Measurements from ENCODE around the gene B3GALT6.

Gene B3GALT6

DNA sequence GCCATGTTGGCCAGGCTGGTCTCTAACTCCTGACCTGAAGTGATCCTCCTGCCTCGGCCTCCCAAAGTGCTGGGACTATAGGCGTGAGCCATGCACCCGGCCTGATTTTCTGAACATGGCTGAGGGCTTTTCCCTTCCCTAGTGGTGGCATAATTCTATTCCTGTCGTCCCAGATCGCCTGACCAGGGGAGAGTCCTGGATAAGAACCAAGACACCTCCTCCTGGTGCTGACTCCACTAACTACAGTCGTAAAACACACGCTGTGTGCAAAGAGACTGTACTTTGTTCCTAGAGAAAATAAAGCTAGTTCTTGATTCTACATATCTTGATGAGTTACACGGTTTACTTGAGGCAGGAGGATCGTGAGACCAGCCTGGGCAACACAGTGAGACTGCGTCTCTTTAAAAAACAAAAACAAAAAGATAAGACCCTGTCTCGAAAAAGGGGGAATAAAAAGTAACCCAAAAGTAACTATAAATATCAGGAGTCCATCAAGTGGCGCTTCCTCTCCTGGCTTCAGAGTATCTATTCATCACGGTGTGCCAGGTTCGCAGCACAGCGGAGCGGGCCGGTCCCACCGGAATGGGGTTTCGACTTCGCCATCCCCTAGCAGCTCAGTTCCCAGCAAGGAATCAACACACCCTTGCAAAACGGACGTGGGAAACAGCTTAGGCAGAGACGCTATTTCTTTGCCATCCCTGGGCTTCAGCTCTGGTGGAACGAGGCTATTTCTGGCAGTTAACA, 1.2 kb upstream of the B3GALT6 start:
- DNase-seq, result no peak

DNA sequence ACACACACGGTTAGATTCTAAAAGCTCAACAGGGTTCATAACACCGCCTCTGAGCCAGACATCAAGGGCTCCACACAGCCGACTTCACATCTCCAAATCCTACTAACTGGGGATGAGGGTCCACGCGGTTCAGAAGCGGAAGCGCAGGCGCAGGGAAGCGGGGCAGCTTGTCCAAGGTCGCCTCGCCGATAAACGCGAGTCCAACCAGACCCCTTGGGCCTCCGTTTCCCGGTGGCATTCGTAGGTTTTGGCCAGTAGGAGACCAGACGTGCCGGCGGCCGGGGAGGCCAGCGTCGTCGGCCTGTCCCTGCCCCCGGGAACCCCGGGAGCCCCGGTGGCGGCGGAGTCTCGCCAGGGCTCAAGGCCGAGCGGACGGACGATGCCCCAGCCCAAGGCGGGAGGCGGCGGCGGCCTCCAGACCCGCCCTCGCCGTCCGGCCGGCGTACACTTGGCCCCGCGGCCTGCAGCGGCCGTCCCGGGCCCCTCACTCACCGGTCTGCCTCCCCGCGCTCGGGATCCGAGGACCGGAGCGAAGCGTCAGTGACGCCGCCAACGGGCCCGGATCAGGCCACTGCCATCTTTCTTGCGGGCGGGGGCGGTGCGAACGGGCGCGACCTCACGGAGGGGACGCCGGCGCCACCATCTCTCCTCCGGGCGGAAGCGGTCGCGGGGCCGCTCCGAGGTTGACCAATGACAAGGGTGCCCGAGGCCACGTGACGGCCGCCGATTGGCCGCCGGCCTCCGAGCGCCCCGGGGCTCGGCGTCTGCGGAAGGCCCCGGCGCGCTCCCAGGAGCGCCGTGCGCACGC, 433 bp upstream of the B3GALT6 start, which contains the start of gene SDF4:
SDF4 (minus strand) TSS at position 602 of the 808 bp plus-strand sequence. CDS start 3,229 bp downstream, outside the sequence.
- peak in 55 of 56 donors; percentile 66 to 97 (median 92) for DNase-seq

DNA sequence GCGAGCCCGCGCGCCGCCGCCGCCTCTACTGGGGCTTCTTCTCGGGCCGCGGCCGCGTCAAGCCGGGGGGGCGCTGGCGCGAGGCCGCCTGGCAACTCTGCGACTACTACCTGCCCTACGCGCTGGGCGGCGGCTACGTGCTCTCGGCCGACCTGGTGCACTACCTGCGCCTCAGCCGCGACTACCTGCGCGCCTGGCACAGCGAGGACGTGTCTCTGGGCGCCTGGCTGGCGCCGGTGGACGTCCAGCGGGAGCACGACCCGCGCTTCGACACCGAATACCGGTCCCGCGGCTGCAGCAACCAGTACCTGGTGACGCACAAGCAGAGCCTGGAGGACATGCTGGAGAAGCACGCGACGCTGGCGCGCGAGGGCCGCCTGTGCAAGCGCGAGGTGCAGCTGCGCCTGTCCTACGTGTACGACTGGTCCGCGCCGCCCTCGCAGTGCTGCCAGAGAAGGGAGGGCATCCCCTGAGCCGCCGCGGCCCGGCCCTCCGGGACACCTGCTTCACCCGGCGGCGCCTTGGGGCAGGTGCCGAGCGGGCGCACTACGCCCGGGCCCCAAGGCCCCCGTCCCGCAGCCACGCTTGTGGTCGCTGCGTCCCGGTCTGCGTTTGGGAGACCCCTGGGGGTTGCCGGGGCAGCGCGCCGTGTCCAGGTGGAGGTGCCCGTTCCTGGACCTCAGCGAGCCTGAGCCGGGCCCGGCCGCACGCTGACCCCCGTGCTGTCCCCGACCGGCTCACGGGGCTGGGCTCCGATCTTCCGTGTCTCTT, 944 bp downstream of the B3GALT6 start:
- peak in 1 of 56 donors; percentile 47 for DNase-seq

DNA sequence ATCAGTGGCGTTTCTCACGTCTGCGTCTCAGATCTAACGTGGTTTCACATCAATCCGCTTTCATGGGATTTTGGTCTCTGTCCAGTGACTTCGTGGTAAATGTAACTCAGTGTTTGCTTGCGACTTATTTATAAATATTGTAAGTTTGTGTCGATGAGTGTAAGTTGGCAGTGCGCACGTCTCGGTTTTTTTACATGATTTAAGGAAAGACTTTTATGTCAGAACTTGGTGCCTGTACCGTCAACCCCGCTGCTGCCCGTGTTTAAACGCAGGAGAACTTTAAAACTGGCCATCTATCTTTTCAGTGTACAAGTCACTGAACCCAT, 1.5 kb downstream of the B3GALT6 start:
- DNase-seq, result no peak

DNA sequence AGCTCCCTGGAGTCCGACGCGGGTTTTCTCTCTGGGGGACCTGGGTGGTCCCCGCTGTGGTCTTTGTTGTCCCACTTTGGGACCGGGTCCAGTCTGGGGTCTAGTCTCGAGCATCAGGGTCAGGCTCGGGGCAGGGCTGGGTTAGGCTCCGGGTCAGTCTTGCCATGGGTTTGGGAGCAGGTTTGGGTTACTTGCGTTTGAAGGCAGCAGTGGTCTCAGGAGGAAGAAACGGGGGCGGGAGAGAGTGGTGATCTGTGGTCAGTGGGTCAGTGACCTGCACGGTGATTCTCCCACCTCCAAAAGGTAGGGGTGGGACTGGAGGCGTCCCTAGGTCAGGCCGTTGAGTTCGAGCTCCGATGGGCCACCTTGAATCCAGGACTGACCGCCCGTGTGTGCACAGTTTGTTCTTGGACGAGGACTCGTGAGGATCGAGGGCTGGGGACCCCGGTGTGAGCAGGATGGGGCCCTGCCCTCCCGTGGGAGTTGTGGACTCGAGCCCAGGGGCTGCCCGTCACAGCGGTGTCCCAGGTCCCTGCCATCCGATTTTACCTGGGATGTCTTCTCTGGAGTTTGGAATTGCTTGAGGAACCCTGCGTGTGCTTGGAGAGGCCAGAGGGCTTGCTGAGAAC, 2.3 kb downstream of the B3GALT6 start:
- DNase-seq, result no peak

DNA sequence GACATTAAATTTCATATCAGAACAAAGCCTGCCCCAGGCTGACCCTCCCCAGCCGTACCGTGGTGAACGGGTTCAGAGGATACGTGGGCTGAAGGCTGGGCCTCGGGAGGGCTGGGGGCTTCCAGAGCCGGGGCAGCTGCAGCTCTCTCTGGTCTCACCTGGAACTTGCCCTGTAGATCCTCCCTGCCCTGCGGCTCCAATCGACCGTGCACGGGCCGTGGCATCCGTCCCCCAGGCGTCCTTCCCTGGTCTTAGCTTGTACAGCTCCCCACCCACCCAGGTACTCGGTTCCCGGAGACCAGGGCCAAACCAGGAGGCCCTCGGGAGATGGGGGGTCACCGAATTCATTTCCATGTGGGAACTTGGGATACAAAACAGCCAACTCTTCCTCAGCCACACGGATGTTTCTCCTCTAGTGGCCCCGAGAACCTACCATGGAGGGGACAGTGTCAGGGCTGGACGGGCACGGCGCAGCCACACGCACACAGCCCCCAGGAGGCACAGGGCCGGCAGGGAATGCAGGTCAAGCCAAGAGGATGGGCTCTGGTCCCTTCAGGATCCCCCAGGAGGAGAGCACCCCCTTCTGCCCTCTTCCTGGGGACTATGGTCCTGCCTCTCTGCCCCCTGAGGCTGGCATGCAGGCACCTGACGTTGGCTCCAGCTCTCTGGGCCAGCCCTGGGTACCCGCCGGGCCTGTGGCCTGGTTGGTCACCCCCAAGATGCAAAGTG, 3.1 kb downstream of the B3GALT6 start:
- DNase-seq, result no peak

DNA sequence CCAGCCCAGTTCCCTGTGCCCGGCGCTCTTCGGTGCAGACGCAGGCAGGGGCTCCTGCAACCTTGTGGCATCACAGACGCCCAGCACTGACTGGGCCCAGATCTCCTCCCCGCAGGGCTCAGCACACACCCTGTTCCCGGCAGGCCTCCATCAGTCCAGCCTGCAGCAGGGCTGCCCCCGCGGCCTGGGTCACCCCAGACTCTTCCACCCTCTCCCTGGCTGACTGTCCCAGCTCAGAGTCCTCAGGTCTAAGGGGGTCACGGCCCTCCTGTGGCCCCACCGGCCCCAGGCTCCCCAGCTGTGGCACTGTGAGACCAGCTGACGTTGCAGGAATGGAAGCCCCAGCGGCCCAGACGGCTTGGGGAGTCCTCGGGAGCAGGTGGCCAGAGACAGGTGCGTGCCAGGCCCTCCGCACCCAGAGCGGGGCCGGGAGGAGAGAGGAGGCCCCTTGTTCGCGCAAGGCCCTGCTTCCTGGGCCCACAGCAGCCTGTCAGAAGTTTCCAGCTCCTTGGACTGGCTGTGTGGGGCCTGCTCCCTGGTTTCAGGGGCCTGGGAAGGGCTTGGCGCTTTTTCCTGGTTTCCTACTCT, 4.2 kb downstream of the B3GALT6 start:
- DNase-seq, result no peak

DNA sequence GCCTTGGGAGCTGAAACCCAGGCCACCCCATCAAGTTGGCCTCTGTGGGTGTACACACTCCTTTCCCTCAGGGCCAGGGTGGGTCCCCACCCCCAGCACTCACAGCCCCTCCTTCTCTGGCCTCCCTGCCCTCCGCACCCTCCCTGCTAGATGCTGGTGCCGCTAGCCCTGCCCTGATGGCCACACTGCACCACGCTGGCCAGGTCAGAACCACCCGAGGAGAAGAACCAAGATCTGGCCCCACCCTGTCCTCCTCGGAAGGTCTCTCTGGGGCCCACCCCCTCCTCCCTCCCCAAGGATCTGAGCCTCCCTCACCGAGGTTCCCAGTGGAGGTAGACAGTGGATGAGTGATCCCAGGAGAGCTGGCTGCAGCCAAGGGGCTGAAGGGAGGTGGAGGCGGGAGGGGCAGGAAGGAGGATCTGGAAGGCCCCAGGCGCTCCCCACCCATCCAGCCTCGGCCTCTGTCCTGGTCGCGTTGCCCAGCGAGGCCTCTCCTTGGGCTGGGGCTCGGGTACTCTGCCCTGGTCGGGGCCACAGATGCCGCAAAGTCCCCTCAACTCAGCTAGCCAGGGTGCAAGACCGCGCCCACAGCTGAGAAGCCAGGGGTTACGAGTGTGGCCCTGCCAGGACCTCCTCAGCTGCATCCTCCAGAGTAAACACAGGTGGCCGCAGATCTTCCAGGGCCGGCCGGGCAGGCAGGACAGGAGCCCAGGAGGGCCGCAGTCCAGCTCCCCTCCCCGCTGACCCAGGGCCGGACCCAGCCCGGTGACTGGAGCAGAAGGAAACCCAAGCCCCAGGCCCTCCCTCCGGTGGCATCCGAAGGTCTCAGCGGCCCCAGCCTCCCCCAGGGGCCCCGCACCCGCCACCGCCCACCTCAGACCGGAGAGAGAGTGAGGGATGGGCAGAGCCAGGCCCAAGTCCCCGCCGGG, 5.2 kb downstream of the B3GALT6 start:
- no peak for DNase-seq

DNA sequence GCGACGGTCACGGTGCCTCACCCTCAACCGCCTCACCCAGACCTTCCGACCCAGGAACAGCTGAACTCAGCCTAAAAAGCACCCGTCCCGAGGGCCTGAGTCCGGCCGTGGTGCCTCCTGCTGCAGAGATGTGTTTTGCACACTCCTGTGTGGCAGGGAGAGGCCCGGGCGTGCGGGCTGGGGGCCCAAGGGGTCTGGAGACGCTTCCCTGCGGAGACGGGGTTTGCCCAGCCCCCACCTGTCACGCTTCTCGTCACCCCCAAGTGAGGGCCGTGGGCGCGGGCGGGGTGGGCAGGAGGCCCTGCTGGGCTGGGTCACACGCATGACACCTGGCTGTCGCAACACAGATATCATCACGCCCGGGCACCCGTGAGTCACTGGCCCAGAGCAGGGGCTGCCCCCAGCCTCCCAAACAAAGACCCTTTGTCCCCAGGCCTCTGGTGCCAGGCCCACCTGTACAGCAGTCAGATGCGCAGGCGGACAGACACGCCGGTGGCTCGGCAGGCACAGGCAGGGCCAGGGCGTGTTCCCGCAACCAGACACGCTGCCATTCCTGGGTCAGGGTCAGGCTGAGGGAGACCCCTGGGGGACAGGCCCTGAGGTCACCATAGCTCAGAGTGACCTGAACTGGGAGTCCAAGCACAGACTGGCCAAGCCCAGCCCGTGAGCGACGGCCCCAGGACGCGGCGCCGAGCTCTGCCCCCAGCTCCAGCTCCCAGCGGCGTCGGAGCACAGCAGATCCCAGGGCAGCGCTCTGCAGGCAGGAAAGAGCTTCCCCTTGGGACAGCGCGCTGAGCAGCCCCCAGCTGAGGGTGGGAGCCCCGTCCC, 6.1 kb downstream of the B3GALT6 start:
- DNase-seq, result peak in 1 of 56 donors; percentile 23

DNA sequence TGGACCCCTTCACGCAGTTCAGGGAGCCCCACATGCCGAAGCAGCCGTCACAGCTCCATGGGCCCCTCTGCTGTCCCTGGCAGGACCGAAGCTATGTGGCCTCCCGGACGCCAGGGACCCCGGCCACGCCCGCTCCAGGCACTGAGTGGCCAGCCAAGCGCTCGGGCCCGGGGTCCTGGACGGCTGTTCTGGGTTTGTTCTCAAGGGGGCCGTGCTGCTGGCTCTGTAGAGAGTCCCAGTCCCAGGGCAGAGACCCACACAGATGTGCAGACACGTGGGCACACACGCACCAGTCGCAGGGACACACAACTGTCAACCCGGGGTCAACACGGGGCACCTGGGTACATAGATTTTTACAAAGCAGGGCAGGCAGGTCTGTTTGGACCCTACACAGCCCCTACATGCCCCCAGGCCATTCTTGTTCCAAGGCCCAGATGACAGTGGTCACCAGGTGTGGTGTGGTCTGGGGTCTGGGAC, 6.7 kb downstream of the B3GALT6 start:
- DNase-seq, result no peak

DNA sequence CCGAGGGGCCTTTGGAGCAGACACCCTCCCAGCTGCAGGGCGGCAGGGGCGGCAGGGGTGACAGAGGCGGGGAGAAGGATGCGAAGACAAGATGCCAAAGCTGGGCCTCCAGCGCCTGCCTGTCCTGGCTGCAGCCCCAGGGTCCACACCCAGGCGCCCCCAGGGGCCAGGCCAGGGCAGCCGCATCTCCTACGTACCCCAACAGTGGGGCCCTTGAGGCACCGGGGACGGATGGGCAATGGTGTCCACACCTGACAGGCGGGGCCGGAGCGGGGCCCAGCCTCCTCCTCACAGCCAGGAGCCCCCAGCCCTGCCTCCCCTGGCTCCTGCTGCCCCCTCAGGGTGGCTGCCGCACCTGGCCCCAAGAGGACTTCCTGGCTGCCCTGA, 7.2 kb downstream of the B3GALT6 start:
- no peak for DNase-seq

DNA sequence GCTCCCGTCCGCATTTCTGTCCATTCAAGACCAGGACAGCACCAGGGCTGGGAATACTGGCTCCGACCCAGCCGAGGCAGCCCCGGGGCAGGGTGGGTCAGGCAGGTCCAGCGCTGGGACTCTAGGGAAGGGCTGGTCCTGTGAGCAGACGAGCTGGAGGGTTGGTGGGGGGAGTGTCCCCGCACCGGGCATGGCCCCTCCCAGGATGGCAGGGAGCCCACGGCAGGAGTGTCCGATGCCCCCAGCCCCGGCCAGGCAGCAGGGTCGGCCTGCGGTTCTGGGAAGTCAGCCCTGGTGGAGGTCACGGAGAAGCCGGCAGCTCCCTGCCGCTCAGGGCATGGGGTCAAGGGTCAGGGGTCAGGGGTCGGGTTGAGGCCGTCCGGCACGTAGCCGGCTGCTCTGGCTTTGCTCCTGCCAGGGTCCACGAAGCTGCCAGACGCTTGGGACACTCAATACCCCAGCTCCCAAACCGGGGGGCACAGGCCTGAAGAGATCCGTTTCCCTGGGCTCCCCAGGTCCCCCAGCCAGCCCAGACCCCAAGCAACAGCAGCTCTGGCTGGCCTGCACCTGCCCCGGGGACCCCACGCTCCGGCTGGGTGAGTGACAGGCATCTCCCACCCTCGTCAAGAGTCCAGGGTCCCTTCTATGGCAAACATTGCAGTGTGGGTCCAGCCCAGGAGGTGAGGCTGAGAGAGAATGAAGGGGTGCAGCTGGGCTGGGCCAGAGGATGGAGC, 7.7 kb downstream of the B3GALT6 start:
- no peak for DNase-seq

DNA sequence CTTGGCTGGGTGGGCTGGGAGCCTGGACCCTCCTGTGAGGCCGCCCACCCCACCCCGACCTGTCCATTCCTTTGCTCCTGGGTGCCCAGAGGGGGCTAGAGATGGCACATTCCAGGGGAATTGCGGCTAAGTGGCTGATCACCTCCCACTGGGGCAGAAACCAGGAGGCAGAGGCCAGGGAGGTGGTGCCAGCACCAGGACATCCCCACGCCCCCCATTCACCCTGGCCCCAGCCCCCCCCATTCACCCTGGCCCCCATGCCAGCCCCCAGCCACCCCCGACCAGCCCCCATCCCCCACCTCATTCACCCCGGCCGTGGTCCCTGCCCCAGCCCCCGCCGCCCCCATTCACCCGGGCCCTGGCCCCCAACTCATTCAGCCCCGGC, 8.3 kb downstream of the B3GALT6 start:
- no peak for DNase-seq

DNA sequence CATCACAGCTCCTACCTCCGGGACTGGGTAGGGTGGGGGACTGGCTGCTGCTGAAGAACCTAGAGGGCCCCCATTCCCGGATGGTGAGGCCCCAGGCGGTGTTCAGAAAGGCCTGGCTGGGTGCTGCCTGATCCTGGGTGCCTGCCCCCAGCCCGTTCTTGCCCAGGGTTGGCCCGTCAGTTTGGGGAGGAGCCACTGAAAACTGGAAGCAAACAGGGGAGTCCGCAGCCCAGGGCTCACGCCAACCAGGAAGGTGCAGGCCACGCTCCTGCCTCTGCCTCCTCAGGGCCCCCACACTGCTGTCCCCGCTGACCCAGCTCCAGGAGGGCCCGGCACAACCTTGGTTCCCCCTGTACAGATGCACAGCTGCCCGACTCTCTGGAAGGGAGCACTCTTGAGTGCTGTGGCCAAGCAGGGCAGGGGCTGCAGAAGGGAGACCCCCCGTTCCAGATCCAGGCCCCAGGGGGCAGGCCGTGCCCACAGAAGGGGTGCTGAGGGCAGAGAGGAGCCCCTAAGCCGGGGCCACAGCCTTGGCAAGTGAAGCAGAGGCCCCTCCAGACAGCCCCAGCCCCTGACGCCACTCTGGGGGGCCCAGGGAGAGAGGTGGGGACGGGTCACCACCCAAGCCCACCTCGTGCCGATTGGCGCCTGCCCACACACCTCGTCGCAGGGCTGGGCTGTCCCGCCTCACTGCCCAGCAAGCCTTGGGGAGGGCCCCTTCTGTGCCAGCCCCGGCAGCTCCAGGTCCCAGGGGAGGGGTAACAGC, 9.0 kb downstream of the B3GALT6 start:
- DNase-seq, result no peak

DNA sequence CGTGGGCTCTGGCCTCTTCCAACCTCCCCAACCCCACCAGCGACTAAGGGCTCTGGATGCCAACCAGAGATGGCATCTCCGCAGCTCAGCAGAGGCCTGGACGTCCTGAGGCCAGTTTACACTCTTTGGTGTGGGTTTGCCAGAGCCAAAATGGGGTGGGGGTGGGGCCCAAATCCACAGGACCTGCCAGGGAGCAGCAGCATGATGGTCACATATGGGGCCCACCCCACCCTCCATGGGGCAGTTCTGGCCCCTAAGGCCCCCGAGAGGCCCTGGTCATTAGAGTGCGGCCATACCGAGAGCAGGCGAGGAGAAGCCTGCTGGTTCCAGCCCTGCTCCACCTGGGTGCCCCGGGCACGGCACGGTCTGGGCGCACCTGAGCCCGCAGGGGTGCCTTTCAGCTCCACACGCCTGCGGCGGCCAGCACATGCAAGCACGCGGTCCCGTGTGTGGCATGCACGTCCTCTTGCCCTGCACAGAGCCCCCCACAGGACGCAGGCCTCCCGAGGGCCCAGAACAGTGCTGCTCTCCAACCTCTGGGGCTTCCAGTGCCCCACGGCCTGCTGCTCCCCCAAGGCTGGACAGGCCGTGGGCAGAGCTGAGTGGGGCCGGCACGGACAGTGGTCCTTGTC, 9.7 kb downstream of the B3GALT6 start:
- no peak for DNase-seq

All from nucleus accumbens (tissue), 56 donors.